ENCODE measurements around the gene CD99L2.
A peak's percentile ranks its signal among the peaks of the same experiment; 100 is the strongest.

Gene CD99L2

DNA sequence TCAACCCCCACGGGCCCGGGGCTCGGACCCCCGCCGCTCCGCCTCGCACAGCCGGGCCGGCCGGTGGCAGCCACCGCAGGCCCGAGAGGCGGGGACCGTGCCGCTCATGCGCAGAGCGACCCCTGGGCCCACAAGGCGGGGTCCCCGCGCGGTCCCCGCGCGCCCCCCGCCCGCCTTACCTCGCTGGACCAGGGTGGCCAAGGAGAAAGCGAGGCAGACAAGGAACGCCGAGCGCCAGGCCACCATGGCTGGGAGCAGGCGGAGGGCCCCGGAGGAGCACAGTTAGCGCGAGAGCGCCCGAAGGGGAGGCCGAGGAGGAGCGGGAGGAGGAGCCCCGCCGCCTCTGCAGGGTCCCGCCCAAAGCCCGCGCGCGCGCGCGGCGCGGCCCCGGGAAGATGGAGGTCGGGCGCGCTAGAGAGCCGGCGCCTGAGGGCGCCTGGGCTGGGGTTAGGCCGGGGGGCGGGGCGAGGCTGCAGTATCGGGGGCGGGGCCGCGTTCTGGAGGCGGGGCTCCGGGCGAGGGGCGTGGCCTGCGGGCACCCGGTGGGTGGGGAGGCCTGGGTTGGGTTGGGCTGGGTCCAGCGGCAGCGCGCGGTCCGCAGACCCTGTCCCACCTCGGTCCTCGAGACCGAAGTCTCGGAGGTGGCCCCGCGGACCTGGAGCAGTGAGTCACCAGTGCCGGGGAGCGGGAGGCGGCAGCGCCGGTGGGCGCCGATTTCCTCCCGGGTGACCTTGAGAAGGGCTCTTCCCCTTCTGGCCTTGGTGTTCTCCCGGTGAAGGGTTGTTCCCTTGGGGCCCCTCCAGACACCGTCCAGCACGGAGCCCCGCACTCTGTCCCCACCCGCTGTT, at the start of gene CD99L2:
Gene CD99L2 (minus strand): TSS at position 326 of the 848 bp plus-strand sequence. CDS start 80 bp downstream, at position 246.
- DNase-seq = peak; percentile 85

DNA sequence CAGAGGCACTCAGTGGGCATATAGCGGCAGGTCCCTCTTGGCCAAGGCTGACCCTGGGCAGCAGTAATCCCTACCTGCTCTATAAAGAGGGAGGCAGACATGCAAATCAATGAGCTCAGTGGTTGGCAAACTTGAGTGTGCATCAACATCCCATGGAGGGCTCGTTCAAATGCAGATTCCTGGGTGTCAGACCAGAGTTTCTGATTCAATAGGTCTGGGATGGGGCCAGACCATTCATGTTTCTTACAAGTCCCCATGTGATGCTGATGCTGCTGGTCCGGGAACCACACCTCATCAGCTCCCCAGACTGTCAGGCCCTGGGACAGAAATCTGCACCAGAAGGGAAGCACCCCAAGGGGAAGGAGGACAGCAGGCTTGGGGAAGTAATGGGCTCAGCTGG, 45.8 kb upstream of the CD99L2 start:
- DNase-seq = no peak

DNA sequence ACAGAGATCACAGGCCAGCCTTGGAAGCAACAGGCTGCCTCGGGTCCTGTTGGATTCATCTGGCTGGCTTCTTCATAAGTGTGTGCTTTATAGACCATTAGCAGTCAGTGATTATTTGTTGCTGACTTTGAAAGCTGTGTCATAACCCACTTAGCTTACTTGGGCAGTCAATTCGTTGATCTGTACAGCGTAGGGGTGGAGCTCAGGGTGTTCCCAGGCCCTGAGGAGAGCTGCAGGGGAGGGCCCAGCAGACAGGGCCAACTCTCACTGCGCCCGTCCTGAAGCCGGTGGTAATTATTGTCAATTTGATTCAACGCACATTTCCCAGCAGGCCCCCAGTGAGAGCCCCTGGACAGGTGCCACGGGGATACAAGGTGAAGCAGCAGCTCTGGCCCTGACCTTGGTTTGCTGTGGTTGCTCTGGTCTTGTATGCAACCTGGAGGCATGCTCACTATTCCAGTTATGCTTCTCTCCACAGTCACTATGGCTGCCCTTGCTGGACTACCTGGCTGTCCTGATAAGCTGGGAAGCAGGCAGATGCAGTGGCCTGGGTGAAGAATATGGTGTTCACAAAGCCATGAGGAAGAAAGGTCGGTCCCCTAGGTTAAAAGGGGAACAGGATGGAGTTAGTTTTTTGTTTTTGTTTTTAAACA, 44.6 kb upstream of the CD99L2 start:
- DNase-seq = no peak

DNA sequence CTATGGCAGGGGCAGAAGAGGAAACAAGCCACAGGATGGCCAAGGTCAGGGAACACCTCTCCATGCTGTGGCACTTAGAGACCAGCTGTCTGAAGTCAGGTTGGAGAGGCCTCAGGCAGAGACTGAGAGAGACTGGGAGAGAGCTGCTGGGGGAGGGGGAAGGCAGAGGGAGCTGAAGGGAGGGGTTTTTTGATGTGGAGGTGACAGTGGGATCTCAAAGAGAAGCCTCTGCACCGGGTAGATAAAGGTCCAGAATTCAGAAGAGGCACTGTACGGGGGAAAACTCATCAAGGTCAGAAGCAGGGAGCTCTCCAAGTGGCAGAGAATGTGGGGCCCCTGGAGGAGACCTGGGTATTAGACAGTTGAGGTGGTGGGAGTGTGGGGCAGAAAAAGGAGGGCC, 43.1 kb upstream of the CD99L2 start:
- no peak for DNase-seq

- DNase-seq = no peak
These were observed 42.5 kb upstream of the CD99L2 start for GRCh38 chrX:150940844-150941495.

GRCh38 chrX:150936556-150936955, 38.1 kb upstream of the CD99L2 start:
- no peak for DNase-seq

DNA sequence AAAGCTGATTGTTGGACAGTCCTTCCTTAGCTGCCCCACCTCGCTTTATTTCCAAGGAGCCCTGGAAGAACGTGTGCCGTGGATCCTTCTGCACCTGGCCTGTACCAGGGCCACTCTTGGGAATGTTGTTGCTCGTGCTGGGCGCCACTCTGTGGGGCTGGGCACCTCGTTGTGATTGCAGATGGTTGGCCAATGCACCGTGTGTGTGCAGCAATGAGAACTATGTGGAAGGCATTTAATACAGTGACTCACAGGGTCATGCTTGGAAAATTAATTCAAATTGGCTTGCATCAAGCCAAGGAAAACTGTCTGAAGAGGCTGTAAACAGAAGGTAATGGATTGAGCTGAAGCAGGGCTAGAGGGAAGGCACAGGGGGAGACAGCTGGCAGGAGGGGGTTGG, 37.0 kb upstream of the CD99L2 start:
- no peak for DNase-seq

DNA sequence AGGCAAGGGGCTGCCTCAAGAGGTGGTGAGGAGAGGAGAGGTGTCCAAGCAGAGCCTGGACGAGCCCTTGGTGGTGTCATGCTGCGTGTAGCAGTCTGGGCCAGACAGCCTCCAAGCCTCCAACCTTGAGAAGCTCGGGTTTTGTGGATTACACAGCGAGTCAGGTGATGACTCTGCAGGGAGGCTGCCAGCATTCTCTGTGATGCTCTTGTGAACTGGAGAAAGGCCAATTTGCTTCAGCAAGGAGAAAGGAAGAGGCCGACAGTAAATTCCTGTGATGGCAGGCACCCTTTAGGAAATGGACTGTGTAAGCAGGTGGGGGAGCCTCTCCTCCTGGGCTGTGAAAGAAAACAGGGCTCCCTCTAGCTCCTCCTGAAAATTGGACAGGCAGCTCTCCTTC, 36.0 kb upstream of the CD99L2 start:
- no peak for DNase-seq

DNA sequence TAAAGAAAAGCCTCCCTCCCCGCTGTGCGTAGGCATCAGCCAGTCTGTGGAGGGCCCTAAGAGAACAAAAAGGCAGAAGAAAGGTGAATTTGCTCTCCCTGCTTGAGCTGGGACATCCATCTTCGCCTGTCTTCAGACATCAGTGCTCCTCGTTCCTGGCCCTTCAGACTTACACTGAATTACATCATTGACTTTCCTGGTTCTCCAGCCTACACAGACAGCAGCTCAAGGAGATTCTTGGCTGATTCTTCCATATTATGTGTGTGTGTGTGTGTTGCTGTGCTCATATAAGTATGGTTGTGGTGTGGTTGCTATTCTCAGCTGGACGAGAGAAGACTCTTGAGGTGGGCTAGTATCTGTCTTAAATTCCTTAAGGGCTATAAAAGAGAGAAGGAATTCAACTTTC, 35.5 kb upstream of the CD99L2 start:
- no peak for DNase-seq

DNA sequence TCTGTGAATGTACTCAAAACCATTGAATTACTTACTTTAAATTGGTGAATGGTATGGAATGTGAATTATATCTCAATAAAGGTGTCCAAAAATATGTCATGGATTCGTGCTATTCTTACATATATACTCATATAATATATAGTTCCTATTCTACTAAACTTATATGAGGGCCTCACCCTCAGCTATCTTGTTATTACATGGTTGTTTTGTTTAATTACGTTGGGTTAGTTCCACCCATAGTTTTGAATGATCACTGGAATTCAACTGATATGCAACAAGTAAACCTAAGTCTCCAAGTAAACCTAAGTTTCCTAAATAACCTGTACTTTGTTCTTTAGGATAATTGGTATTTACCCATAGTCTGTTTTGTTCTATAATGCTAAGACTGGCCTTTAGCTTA, 30.6 kb upstream of the CD99L2 start:
- DNase-seq = no peak

- DNase-seq = no peak
These were observed 28.3 kb upstream of the CD99L2 start for GRCh38 chrX:150926791-150927190.

- no peak for DNase-seq
These were observed 27.8 kb upstream of the CD99L2 start for GRCh38 chrX:150926304-150926703.

DNA sequence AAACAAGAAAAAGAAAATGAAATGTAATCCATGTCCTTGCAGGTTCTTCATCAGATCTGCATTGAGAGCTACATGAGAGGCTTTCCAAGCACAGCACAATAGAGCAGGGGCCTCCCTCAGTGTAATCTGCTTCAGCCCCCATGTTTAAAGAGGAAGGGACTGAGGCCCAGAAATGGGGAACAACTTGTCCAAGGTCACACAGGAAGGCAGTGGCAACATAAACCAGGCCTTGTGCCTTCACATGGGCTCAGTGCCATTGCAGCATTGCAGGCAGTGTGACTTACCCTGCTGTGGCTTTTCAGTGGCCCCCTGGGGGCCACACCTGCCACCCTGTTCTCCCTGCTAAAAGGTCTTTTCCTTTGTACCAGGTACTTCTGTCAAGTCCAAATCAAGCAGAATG, 20.9 kb upstream of the CD99L2 start:
- no peak for DNase-seq

DNA sequence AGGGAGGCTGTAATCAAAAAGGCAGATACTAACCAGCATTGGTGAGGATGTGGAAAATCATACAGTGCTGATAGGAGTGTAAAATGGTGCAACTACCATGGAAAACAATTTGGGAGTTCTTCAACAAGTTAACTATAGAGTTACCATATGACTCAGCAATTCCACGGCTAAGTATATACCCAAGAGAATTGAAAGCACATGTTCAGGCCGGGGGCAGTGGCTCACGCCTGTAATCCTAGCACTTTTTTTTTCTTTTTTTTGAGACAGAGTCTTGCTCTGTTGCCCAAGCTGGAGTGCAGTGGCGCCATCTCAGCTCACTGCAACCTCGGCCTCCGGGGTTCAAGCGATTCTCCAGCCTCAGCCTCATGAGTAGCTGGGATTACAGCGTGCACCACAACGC, 15.0 kb upstream of the CD99L2 start:
- DNase-seq = no peak

- no peak for DNase-seq
These were observed 9.0 kb upstream of the CD99L2 start for GRCh38 chrX:150907474-150907873.

GRCh38 chrX:150906694-150907093, 8.2 kb upstream of the CD99L2 start:
- DNase-seq = no peak

DNA sequence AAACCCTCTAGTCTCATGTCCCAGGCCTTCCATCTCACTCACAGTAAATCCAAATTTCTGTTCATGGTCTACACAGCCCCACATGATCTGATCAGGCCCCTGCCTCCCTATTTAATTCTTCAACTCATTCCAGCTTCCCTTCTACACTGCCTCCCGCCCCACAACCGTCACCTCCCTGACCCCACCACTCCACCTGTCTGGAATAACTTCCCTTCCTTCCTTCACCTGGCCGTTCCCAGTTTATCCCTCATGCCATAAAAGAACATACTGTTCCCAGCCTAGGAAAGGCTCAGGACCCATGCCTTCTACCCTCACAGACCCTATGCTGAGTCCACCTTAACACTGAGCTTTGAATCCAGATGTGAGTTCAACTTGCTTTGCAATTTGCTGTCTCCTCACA, 6.8 kb upstream of the CD99L2 start:
- no peak for DNase-seq

DNA sequence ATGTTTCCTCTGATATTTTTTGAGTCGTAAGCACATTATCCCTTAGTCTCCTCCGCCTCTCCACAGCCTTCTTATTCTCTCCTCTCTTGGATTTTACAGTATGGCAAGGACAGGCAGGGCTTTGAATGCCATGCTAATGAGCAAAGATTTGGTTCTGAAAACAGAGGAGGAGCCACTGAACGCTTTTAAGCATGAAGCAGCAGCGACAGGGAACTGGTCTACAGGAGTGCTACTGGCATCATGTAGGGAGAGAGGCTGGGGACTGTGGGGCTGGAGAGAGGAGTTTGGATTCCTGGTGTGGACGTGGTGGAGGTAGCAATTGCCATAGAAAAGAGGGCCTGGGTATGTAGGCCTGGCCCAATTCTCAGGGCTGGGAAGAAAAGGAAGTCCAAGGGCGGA, 4.6 kb upstream of the CD99L2 start:
- no peak for DNase-seq

GRCh38 chrX:150902434-150903109, 4.1 kb upstream of the CD99L2 start:
- DNase-seq = no peak

DNA sequence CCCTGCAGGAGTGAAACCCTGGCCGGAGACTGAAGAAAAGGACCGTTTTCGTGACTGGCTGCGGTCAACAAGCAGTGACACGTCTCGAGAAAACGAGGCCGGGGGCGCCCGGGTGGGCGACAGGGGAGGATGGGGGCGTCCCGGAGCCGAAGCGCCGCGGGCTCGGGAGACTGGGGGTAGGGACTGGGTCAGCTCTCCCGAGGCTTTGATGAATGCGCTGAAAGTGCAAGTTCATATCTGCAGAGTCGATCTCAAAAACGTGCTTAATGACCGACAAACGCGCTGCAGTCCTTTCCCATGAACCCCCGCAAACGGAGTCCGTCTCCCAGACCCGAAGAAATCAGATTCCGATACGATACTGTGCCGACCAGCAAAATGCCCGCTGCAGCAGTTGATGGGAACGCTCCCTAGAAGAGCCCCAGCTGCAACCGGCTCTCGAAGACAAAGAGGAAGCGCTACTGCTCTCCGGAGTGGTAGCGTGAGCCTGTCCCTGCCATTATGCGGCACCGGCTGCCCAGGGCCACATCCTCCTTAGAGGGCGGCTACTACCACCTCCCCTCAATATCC, 806 bp upstream of the CD99L2 start:
- peak; percentile 9 for DNase-seq

DNA sequence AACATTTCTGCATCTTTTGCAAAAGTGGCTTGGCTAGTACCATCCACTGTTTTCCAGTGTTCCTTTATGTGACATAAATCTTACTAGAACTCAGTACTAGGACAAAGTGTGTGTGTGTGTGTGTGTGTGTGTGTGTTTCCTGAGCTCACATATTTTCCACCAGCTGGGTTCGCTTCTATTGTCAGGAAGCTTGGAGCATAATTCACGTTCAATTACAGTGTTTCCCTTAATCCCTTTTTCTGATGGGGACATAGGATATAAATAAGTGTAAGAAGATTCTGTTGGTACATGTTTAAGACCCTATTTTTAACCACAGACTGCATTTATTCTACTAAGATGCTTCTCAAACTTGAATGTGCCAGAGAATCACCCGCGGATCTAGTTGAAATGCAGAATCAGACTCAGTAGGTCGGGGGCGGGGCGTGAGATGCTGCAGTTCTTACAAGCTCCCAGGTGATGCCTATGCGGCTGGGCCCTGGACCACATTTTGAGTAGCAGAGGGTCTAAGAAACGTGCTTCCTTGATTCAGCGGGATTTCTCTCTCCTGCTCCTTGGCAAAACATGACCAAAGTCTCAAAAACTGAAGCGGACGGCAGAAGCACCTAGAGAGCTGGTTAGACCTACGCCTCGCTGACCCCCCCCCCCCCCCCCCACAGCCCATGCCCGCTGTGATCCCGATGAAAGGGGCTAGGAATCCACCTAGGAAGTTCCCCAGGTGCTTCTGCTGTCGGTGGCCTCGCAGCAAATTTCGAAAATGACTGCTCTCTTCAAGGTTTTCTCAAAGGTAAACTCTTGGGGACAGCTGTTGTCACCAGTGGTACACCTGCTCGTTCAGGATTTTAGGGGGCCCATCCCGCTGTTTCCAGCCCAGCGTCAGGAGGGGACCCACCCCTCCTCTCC, 797 bp downstream of the CD99L2 start:
- no peak for DNase-seq

DNA sequence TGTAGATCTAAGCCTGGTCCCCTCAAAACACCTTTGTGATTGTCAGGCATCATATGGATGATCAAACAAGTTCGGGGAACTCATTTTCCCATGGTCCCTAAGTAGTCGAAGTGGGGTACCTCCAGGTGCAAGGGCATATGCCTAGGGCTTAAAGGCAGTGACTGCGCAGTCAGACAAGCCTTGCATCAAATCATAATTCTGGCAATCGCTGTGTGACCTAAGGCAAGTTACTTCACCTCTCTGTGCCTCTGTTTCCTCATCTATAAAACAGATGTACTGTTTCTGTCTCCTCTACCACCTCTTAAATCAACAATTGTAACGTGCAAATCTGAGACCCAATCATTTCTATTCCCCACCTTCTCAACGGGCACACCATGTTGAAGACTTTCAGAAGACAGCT, 1.8 kb downstream of the CD99L2 start:
- no peak for DNase-seq

All from midbrain (tissue), 1 donor.